ENCODE measurements around the gene PSMG4.

The PSMG4 gene

DNA sequence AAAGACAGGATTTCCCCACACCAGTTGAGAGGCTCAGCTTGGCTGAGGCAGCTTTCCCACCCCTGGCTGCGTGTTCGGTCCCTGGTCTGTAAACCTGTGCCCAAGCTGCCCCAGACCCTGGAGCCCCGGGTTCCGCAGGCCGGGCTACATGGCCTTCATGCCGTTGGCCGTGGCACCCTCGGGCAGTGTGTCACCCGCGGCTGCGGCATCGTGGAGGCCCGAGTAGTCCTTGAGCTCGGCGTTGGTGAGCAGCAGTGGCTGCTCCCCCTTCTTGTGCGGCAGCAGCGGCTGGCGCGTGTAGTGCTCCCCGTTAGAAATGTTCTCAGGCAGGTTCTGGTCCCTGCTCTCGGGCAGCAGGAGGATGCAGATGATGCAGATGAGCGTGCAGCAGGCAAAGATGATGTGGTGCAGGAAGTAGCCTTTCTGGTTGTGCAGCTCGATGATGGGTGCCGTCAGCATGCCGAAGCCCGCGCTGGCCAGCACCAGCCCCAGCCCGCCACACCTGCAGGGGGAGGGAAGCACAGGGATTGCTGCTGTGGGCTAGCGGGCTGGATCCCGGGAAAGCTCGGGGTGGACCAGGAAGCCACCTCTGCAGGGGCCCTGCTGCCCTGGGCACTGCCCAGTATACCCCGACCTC, 14.3 kb downstream of the PSMG4 start:
- Mint-ChIP-seq H3K4me3 (no peak overlapping the region), H3K36me3 (ENCODE audit: low read depth) (peaks cover 44% of the 10 kb centered on the region), H3K9me3 (no peaks in the 10 kb centered on the region), H3K27ac (no peak overlapping the region), H3K27me3 (ENCODE audit: low read depth) (no peaks in the 10 kb centered on the region), H3K4me1 (peaks cover 14% of the 10 kb centered on the region)
- TF ChIP-seq, protein P1, sequence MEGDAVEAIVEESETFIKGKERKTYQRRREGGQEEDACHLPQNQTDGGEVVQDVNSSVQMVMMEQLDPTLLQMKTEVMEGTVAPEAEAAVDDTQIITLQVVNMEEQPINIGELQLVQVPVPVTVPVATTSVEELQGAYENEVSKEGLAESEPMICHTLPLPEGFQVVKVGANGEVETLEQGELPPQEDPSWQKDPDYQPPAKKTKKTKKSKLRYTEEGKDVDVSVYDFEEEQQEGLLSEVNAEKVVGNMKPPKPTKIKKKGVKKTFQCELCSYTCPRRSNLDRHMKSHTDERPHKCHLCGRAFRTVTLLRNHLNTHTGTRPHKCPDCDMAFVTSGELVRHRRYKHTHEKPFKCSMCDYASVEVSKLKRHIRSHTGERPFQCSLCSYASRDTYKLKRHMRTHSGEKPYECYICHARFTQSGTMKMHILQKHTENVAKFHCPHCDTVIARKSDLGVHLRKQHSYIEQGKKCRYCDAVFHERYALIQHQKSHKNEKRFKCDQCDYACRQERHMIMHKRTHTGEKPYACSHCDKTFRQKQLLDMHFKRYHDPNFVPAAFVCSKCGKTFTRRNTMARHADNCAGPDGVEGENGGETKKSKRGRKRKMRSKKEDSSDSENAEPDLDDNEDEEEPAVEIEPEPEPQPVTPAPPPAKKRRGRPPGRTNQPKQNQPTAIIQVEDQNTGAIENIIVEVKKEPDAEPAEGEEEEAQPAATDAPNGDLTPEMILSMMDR (IDR thresholded peaks at IDR 0.05; ENCODE audit: unreplicated experiment in 3 of 3): no peak

DNA sequence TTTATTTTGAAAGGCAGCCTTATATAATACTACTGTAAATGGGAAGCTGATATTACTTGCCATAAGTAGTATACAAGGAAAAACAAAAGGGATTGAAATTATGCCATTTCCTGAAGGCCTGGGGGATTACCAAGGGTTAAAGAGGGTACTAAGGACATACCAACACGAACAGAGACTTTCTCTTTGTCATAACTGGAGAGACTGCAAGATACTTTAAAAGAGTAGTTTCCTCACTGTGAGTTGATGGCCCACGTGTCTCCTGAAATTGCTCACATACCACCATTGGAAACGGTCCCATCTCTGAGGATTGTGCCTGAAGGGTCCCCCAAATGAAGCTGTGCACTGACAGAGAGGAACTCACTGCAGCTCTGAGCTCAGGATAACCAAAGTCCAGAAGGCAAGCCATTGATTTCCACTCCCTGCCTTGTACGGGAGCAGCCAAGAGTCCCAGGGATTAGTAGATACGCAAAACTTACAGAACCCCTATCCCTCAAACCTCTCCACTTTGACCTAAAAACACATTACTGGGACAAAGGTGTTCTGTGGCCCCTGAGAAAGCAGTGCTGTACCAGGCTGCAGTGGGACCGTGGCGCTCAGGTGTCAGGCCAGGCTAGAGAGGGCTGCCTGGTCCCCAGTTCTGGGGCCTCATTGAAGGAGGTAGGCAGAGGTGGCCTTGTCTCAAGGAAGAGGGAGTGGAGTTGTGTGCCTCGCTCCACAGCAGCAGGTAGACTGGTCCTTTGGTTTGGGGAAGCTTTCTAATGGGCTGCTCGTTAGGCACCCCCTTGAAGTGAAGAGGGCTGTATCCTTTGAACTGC, 15.2 kb downstream of the PSMG4 start:
- H3K27ac Mint-ChIP-seq: no peak overlapping the region
- H3K27me3 Mint-ChIP-seq (ENCODE audit: low read depth): no peaks in the 10 kb centered on the region
- TF ChIP-seq, protein P1 (IDR thresholded peaks at IDR 0.05; ENCODE audit: unreplicated experiment in 3 of 3): no peak
- no peak overlapping the region for H3K4me3 Mint-ChIP-seq
- H3K4me1 Mint-ChIP-seq: peaks cover 6% of the 10 kb centered on the region
- H3K9me3 Mint-ChIP-seq: no peaks in the 10 kb centered on the region
- peaks cover 35% of the 10 kb centered on the region for H3K36me3 Mint-ChIP-seq (ENCODE audit: low read depth)

DNA sequence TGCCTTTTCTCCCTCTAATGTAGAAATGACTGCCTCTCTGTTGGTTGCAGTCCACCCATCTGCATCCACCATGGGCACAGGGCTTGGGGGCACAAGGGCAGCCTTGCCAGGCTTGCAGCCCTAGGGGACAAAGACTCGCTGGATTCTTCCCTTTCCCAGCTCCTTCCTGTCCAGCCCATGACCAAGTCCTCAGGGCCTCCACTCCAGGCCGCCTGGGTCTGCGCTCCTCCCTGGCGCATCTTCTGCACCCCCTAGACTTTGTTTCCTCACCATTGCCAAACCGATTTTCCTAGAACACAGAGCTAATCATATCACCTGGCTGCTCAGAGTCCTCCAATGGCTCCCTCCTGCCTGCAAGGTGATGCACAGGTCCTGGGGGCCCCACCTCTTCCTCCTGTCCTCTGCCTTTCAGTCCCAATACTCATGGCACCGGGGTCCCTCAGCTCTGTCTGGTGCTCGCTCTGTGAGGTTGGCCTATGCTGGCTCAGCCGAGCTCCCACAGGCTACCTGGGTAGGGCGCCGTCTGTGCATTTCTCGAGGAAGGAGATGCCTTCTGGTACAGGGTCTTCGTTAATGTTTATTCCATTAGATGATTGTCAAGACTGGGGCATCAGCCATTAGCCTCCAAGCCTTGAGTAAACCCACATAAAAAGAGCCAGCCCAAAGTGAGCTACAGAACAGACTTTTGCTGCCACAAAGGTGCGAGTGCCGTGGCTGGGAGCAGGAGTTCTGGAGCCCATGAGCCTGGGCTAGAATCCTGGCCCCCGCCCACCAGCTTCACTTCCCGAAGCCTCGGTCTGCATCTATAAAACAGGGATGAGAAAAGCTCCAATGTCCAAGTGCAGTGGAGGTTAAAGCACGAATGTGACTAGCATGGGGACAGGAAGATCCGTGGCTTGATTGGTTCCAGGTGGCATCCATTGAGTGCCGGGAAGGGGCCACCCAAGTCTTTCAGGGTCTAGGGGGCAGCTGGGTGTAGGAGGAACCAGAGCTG, 17.7 kb downstream of the PSMG4 start:
- peaks cover 18% of the 10 kb centered on the region for H3K36me3 Mint-ChIP-seq (ENCODE audit: low read depth)
- no peaks in the 10 kb centered on the region for H3K9me3 Mint-ChIP-seq
- H3K27me3 Mint-ChIP-seq (ENCODE audit: low read depth): no peaks in the 10 kb centered on the region
- no peak overlapping the region for H3K27ac Mint-ChIP-seq
- peaks cover 12% of the 10 kb centered on the region for H3K4me1 Mint-ChIP-seq
- TF ChIP-seq, protein P1 (IDR thresholded peaks at IDR 0.05; ENCODE audit: unreplicated experiment in 3 of 3): no peak
- H3K4me3 Mint-ChIP-seq: no peak overlapping the region

- Mint-ChIP-seq H3K27me3 (ENCODE audit: low read depth) (no peaks in the 10 kb centered on the region), H3K4me1 (peaks cover 20% of the 10 kb centered on the region), H3K27ac (no peak overlapping the region), H3K36me3 (ENCODE audit: low read depth) (peaks cover 11% of the 10 kb centered on the region), H3K4me3 (no peak overlapping the region), H3K9me3 (no peaks in the 10 kb centered on the region)
- TF ChIP-seq, protein P1 (IDR thresholded peaks at IDR 0.05; ENCODE audit: unreplicated experiment in 3 of 3): no peak
Observed at GRCh38 chr6:3277251-3277650, 18.5 kb downstream of the PSMG4 start.

GRCh38 chr6:3277851-3278416, 19.2 kb downstream of the PSMG4 start:
- Mint-ChIP-seq H3K4me3 (no peak overlapping the region), H3K27me3 (ENCODE audit: low read depth) (no peaks in the 10 kb centered on the region), H3K4me1 (peaks cover 26% of the 10 kb centered on the region), H3K36me3 (ENCODE audit: low read depth) (peaks cover 9% of the 10 kb centered on the region), H3K9me3 (no peaks in the 10 kb centered on the region), H3K27ac (no peak overlapping the region)
- TF ChIP-seq, protein P1 (IDR thresholded peaks at IDR 0.05; ENCODE audit: unreplicated experiment in 3 of 3): no peak
